SK-N-SH (cell line): ENCODE measurements around the gene SETD3. TPM values are rescaled to one million over a fixed set of nuclear protein-coding genes. Genes with fewer than 3 reads are reported as not detected.

Experiments used
- CTCF ChIA-PET: fragments of 300-600, 350-600 bp; formaldehyde crosslinking; extraction: SDS; loops from one replicate; lab custom pipeline; 2021; lab: Yijun Ruan, JAX
- POLR2A ChIA-PET: fragments of 350-600 bp; sonication (Branson Sonifier 250); formaldehyde crosslinking; extraction: SDS; loops from one replicate; lab custom pipeline; 2020; ENCODE audit warnings: antibody characterized with exemption, inconsistent platforms; lab: Yijun Ruan, JAX
- DNase-seq: peaks from one replicate; pipeline ENCODE4 v3.0.0; 2012
- H2AFZ ChIP-seq: fragments of 200-600 bp; sonication (generic); 2 replicates; pipeline ENCODE4 v1.8.1; 2016; ENCODE audit warnings: antibody characterized with exemption, mild to moderate bottlenecking, low read depth
- H3F3A ChIP-seq: fragments of 200-600 bp; sonication (generic); replicated peaks from 2 replicates; pipeline ENCODE3; 2016; ENCODE audit warnings: antibody characterized with exemption, mild to moderate bottlenecking; ENCODE audit not compliant: insufficient read depth
- H3K27ac ChIP-seq, 2 experiments: fragments of 200-500 bp in 1 of 2; fragments of 200-600 bp in 1 of 2; sonication (Bioruptor generic) in 1 of 2; sonication (generic), shearing (Covaris generic) in 1 of 2; 2 replicates each; pipeline versions ENCODE4 v1.5.1 to v1.6.1; 2014 to 2016; ENCODE audit warnings: low read depth in 2 of 2, inconsistent platforms in 1 of 2, low read length in 1 of 2, mild to moderate bottlenecking in 1 of 2, mixed read lengths in 1 of 2
- H3K27me3 ChIP-seq: fragments of 200-600 bp; sonication (generic), shearing (Covaris generic); 2 replicates; pipeline ENCODE4 v1.6.1; 2016; ENCODE audit warnings: mixed run types; ENCODE audit not compliant: insufficient read depth
- H3K36me3 ChIP-seq, 2 experiments: fragments of 200-500 bp in 1 of 2; fragments of 200-600 bp in 1 of 2; sonication (Bioruptor generic) in 1 of 2; sonication (generic) in 1 of 2; replicated peaks in 1 of 2; 2 replicates each; pipeline versions ENCODE3 to v1.5.1; 2014 to 2016; ENCODE audit warnings: low read length in 1 of 2, mild to moderate bottlenecking in 1 of 2; ENCODE audit not compliant: insufficient read depth in 2 of 2, control insufficient read depth in 1 of 2
- H3K4me1 ChIP-seq, 2 experiments: fragments of 200-500 bp in 1 of 2; fragments of 200-600 bp in 1 of 2; sonication (Bioruptor generic) in 1 of 2; sonication (generic), shearing (Covaris generic) in 1 of 2; 2 replicates each; pipeline versions ENCODE4 v1.5.1 to v1.6.1; 2014 to 2016; ENCODE audit warnings: low read depth in 1 of 2, low read length in 1 of 2, mixed run types in 1 of 2; ENCODE audit not compliant: insufficient read depth in 2 of 2, control insufficient read depth in 1 of 2
- H3K4me2 ChIP-seq: fragments of 200-600 bp; sonication (generic), shearing (Covaris generic); 2 replicates; pipeline ENCODE4 v1.6.1; 2017; ENCODE audit warnings: mixed run types
- H3K4me3 ChIP-seq, 2 experiments: fragments of 200-500 bp in 1 of 2; fragments of 200-600 bp in 1 of 2; sonication (Bioruptor generic) in 1 of 2; sonication (generic), shearing (Covaris generic) in 1 of 2; 2 replicates each; pipeline versions ENCODE4 v1.5.1 to v1.8.1; 2014 to 2016; ENCODE audit warnings: low read depth in 2 of 2, inconsistent platforms in 1 of 2, low read length in 1 of 2, mild to moderate bottlenecking in 1 of 2, mixed read lengths in 1 of 2, moderate library complexity in 1 of 2
- H3K79me2 ChIP-seq: fragments of 200-600 bp; sonication (generic); 2 replicates; pipeline ENCODE4 v1.8.1; 2017; ENCODE audit warnings: mild to moderate bottlenecking; ENCODE audit not compliant: insufficient read depth
- H3K9ac ChIP-seq: fragments of 200-600 bp; sonication (generic); 2 replicates; pipeline ENCODE4 v1.6.1; 2017; ENCODE audit warnings: mixed run types
- H3K9me2 ChIP-seq: fragments of 200-600 bp; sonication (generic); 2 replicates; pipeline ENCODE4 v1.6.1; 2017; ENCODE audit warnings: mixed run types
- H3K9me3 ChIP-seq: fragments of 200-600 bp; sonication (generic); 2 replicates; pipeline ENCODE4 v1.6.1; 2017; ENCODE audit warnings: mixed run types, mild to moderate bottlenecking, moderate library complexity
- H4K20me1 ChIP-seq: fragments of 200-600 bp; sonication (generic); 2 replicates; pipeline ENCODE4 v1.6.1; 2017; ENCODE audit warnings: mild to moderate bottlenecking, mixed run types; ENCODE audit not compliant: insufficient read depth
- CHD2 ChIP-seq: fragments of 150-350 bp; IDR thresholded peaks from 2 replicates; pipeline ENCODE4 v1.6.1; 2018; ENCODE audit warnings: low read length; ENCODE audit not compliant: partially characterized antibody
- CTCF ChIP-seq: fragments of 200-600 bp; sonication (generic); IDR thresholded peaks from 2 replicates; pipeline ENCODE4 v1.6.1; 2017; ENCODE audit warnings: antibody characterized with exemption, mild to moderate bottlenecking, moderate library complexity
- EP300 ChIP-seq, 2 experiments: IDR thresholded peaks; 2 replicates each; pipeline versions ENCODE4 v1.4.0 to v1.6.1; 2012; ENCODE audit warnings: borderline replicate concordance in 1 of 2, low read depth in 1 of 2, low read length in 1 of 2
- EZH2phosphoT487 ChIP-seq: fragments of 200-600 bp; sonication (generic); IDR thresholded peaks from 2 replicates; pipeline ENCODE4 v1.6.1; 2017; ENCODE audit warnings: low read depth, mixed run types, mild to moderate bottlenecking, antibody characterized with exemption, moderate library complexity, borderline replicate concordance
- FOXM1 ChIP-seq: IDR thresholded peaks from 2 replicates; pipeline ENCODE4 v1.4.0; 2012; ENCODE audit warnings: low read depth, mild to moderate bottlenecking
- RAD21 ChIP-seq: IDR thresholded peaks from 2 replicates; pipeline ENCODE4 v1.6.1; 2012; ENCODE audit warnings: mild to moderate bottlenecking, low read length
- RXRA ChIP-seq: IDR thresholded peaks from 2 replicates; pipeline ENCODE4 v1.4.0; 2012; ENCODE audit warnings: low read depth, mild to moderate bottlenecking, borderline replicate concordance
- SMC3 ChIP-seq: IDR thresholded peaks from 2 replicates; pipeline ENCODE4 v1.6.1; 2012; ENCODE audit warnings: low read depth, low read length, improper control_type of control experiment
- TCF12 ChIP-seq: IDR thresholded peaks from 2 replicates; pipeline ENCODE4 v1.4.0; 2012
- USF1 ChIP-seq: IDR thresholded peaks from 2 replicates; pipeline ENCODE4 v1.4.0; 2012; ENCODE audit warnings: low read depth, borderline replicate concordance
- WGBS: methylation state at CpG from one replicate; pipeline ENCODE4 v1.1.6; 2017; ENCODE audit warnings: low lambda C conversion rate; 5-methylcytosine and 5-hydroxymethylcytosine counted together
- polyA plus RNA-seq, 3 experiments: library from polyadenylated mRNA; depleted of rRNA; stranded (reverse); fragments of >200 nt; gene quantifications; 2 replicates each; pipeline ENCODE4 v1.2.3, GENCODE V29; 2012
- TF ChIP-seq, protein P1 (sequence below): IDR thresholded peaks from 2 replicates; pipeline ENCODE4 v1.4.0; 2012; ENCODE audit warnings: low read depth

SETD3 gene
- polyA plus RNA-seq, 1 of the 3 experiments (the other 2 are of a cell fraction): 19.1 TPM

GRCh38 chr14:99393059-99393655 is 87.5 kb downstream of the SETD3 start:
- ChIA-PET POLR2A (no interaction called here), CTCF (interaction anchor here (0.9 to 7.7 kb wide), 19 partner anchors 8 to 127 kb away, joined by 3 to 64 read pairs (median 4); no protein-coding TSS in a partner anchor)
- Histone ChIP-seq H3K4me2 (no peak overlapping the region), H3K9ac (no peak overlapping the region), H2AFZ (no peak overlapping the region), H3K4me3 (no peak overlapping the region), H3K9me2 (no peaks in the 10 kb centered on the region), H3K4me1 (no peaks in the 10 kb centered on the region), H3K27ac (no peak overlapping the region), H3K79me2 (no peaks in the 10 kb centered on the region), H4K20me1 (no peaks in the 10 kb centered on the region), H3K27me3 (no peaks in the 10 kb centered on the region), H3K36me3 (peaks cover 17% of the 10 kb centered on the region in 2 experiments), H3K9me3 (no peaks in the 10 kb centered on the region), H3F3A (no peaks in the 10 kb centered on the region)
- WGBS: 82% methylated on average over 12 of the region's 12 CpGs
- TF ChIP-seq CHD2: no peak
- peak; percentile 68 for TF ChIP-seq CTCF
- TF ChIP-seq RAD21: peak; percentile 26; the same call in 1 of the 2 replicates
- TF ChIP-seq EZH2phosphoT487: no peak
- 0 out of 2 replicates have a peak, but pooled peaks have one; percentile 8 for TF ChIP-seq SMC3
- DNase-seq: peak; percentile 64

- Histone ChIP-seq H3K9me2 (no peaks in the 10 kb centered on the region), H3K36me3 (peaks cover 8 to 12% of the 10 kb centered on the region in 2 experiments), H3K9me3 (no peaks in the 10 kb centered on the region), H4K20me1 (no peaks in the 10 kb centered on the region), H3K27me3 (no peaks in the 10 kb centered on the region), H2AFZ (no peak overlapping the region), H3K4me2 (no peak overlapping the region), H3K79me2 (no peaks in the 10 kb centered on the region), H3K4me3 (no peak overlapping the region), H3K27ac (no peak overlapping the region), H3F3A (no peaks in the 10 kb centered on the region), H3K4me1 (no peaks in the 10 kb centered on the region), H3K9ac (no peak overlapping the region)
- POLR2A ChIA-PET: no interaction called here
- no peak for DNase-seq
- CTCF ChIA-PET: interaction anchor here (1.0 to 7.7 kb wide), 3 partner anchors 10 to 23 kb away, joined by 3 to 64 read pairs (median 10); no protein-coding TSS in a partner anchor
- WGBS: 72% methylated on average over 13 of the region's 13 CpGs
- TF ChIP-seq FOXM1 (no peak), CHD2 (no peak), EZH2phosphoT487 (no peak), TCF12 (no peak), EP300 (IDR thresholded peaks at IDR 0.05; ENCODE audit: borderline replicate concordance in 1 of 2, low read depth in 1 of 2, low read length in 1 of 2) (no peak), RXRA (no peak), USF1 (no peak)
- TF ChIP-seq, protein P1, sequence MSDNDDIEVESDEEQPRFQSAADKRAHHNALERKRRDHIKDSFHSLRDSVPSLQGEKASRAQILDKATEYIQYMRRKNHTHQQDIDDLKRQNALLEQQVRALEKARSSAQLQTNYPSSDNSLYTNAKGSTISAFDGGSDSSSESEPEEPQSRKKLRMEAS: no peak
These were observed 89.0 kb downstream of the SETD3 start for GRCh38 chr14:99391671-99392070.
